ENCODE results near the gene LEPR.

DNA sequence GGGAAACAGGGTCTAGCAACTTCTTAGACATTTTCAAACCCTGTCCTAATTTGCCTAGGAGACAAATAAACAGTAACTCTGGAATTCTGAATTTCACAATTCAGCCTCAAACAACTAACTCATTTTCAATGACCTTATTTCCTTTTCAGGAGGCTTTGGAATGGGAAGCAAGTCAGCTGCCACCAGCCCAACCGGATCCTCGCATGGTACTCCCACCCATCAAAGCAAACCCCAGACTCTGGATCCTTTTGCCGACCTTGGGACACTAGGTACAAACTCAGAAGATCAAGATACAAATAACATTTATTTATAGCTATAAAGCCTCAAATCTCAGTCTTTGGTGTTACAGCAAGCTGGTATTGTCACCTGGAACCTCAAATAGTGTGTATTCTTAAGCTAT is 18.9 kb upstream of the LEPR start:
- TF ChIP-seq EZH2 (IDR thresholded peaks at IDR 0.05; ENCODE audit: insufficient read depth, low read length): no peak
- TF ChIP-seq, protein P1, sequence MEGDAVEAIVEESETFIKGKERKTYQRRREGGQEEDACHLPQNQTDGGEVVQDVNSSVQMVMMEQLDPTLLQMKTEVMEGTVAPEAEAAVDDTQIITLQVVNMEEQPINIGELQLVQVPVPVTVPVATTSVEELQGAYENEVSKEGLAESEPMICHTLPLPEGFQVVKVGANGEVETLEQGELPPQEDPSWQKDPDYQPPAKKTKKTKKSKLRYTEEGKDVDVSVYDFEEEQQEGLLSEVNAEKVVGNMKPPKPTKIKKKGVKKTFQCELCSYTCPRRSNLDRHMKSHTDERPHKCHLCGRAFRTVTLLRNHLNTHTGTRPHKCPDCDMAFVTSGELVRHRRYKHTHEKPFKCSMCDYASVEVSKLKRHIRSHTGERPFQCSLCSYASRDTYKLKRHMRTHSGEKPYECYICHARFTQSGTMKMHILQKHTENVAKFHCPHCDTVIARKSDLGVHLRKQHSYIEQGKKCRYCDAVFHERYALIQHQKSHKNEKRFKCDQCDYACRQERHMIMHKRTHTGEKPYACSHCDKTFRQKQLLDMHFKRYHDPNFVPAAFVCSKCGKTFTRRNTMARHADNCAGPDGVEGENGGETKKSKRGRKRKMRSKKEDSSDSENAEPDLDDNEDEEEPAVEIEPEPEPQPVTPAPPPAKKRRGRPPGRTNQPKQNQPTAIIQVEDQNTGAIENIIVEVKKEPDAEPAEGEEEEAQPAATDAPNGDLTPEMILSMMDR (IDR thresholded peaks at IDR 0.05; ENCODE audit: insufficient read depth, low read depth, low read length): no peak

All from astrocyte (in vitro differentiated cells and primary cell).